Putamen (tissue), 1 donor: Measurements from ENCODE around the gene NRIP2.
"Not testable (repeated sequence)": the region's sequence is repeated elsewhere in the genome, so short reads cannot be mapped to it uniquely, and the experiment has no call there.

Source experiments
- DNase-seq: peaks from one replicate; pipeline ENCODE4 v3.0.0-alpha.2; 2016; ENCODE audit warnings: low spot score

NRIP2 gene

GRCh38 chr12:2834581-2835491 is at the start of gene NRIP2:
NRIP2 (minus strand) TSS chr12:2835035; CDS start chr12:2834983, 52 bp downstream.
- DNase-seq, result peak; percentile 72

- DNase-seq, result no peak
These were observed 45.0 kb upstream of the NRIP2 start for GRCh38 chr12:2879853-2880252.

GRCh38 chr12:2877953-2878732 is 43.3 kb upstream of the NRIP2 start:
- DNase-seq, result no peak

GRCh38 chr12:2877047-2877952 is 42.5 kb upstream of the NRIP2 start, which contains the start of the genes FOXM1 and RHNO1:
FOXM1 (minus strand) TSS chr12:2877174; CDS start chr12:2874478, 2,696 bp downstream.
RHNO1 (plus strand) TSS chr12:2877223; CDS start chr12:2885367, 8,144 bp downstream.
- peak; percentile 91 for DNase-seq

- DNase-seq, result no peak
These were observed 41.7 kb upstream of the NRIP2 start for GRCh38 chr12:2876431-2877046.

- DNase-seq, result not testable (repeated sequence)
These were observed 34.3 kb upstream of the NRIP2 start for GRCh38 chr12:2868986-2869632.

- DNase-seq, result no peak
These were observed 29.4 kb upstream of the NRIP2 start for GRCh38 chr12:2864198-2864597.

- DNase-seq, result not testable (repeated sequence)
These were observed 28.6 kb upstream of the NRIP2 start for GRCh38 chr12:2863402-2863801.

- no peak for DNase-seq
These were observed 28.0 kb upstream of the NRIP2 start for GRCh38 chr12:2862876-2863275.

GRCh38 chr12:2860170-2860569 is 25.3 kb upstream of the NRIP2 start:
- no peak for DNase-seq

- DNase-seq, result no peak
These were observed 24.1 kb upstream of the NRIP2 start for GRCh38 chr12:2858944-2859421.

GRCh38 chr12:2858334-2858733 is 23.5 kb upstream of the NRIP2 start:
- DNase-seq, result no peak

GRCh38 chr12:2857576-2857975 is 22.7 kb upstream of the NRIP2 start:
- no peak for DNase-seq

- DNase-seq, result no peak
These were observed 22.2 kb upstream of the NRIP2 start, which contains the start of gene TEX52 for GRCh38 chr12:2857021-2857431. TEX52 (minus strand) TSS chr12:2857039; CDS start chr12:2857026, 13 bp downstream.

GRCh38 chr12:2856051-2856450 is 21.2 kb upstream of the NRIP2 start:
- no peak for DNase-seq

- no peak for DNase-seq
These were observed 20.7 kb upstream of the NRIP2 start for GRCh38 chr12:2855546-2855945.

GRCh38 chr12:2854669-2855453 is 20.0 kb upstream of the NRIP2 start:
- DNase-seq, result no peak

- peak; percentile 68 for DNase-seq
These were observed 18.8 kb upstream of the NRIP2 start for GRCh38 chr12:2853626-2854025.

GRCh38 chr12:2851931-2852330 is 17.1 kb upstream of the NRIP2 start:
- DNase-seq, result no peak

- DNase-seq, result no peak
These were observed 10.4 kb upstream of the NRIP2 start for GRCh38 chr12:2845280-2845679.
